Activated CD8-positive, alpha-beta memory T cell treated with anti-CD3 and anti-CD28 coated beads for 48 hours (primary cell): ENCODE results near the gene KCNN2.
"Not testable (repeated sequence)": the region's sequence is repeated elsewhere in the genome, so short reads cannot be mapped to it uniquely, and the experiment has no call there.

Experiments
- DNase-seq, 3 experiments: peaks; one replicate each; pipeline ENCODE4 v3.0.0-alpha.2; 2020; ENCODE audit warnings: low read depth in 2 of 3, low spot score in 2 of 3

The KCNN2 gene

DNA sequence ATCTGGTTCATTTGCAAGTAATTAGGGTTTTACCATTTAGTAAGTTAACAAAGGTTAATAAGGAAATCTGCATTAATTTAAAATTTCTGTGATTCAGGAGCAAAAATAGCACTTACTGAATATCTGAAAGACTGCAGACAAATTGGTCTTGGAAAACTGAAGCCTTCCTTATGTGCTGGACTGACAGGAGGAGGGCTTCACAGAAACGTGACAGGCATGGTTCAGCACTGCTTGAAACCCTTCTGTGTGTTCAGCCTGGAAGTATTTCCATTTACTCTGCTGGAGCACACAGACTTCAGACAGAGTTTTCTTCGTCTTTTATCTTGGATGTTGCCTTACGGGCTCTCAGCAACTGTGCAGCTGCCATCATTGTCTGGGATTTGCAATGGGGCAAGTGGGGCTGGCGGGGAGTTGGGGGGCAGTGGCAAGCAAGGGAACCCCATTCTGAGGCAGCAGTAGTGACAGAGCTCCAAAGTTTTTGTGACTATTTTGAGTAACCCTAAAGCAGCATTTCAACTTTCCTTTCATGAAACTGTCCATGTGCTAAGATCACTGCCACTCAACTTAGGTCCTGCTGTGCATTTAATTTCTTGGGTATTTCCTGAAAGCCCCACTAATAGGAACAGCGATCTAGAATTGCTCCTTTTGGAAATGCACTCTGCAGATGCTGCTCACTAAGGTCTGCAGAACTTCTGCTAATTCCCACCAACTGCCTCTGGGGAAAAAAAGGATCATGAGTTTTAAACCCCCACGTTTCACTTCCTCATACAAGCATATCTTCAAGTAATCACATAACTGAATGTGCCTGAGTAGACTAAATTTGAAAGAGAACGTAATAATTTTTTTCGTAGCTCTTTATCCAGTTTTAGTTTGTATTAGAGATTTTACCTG lies 56.6 kb downstream of the KCNN2 start:
- no peak for DNase-seq

DNA sequence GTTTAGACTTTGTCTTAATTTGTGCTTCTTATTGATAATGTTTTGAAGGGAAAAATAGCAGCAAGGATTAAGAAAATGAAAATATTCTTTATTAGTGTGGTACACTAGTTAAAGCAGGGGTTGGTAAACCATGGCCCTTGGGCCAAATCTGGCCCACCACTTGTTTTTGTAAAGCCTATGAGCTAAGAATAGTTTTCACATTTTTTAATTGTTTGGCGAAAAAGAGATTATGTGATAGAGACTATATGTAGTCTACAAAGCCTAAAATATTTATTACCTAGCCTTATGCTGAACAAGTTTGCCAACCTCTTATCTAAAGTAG lies 57.2 kb downstream of the KCNN2 start:
- no peak for DNase-seq

DNA sequence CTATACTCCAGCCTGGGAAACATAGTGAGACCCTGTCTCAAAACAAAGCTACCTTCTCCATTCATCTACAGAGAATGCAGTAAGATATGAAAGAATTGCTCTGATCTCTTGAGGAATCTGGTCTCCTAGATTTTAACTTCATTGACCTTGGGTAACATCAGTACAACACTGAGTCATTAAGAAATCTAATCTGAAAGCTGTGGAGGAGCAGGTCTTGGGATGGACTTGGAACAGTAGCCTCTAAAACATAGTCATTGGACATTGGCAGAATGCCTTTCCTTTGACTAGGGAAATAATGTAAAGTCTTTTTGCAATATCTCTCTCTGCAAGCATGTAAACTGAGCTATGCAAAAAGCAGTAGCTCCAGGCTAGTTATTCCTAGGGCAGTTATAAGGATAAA lies 58.1 kb downstream of the KCNN2 start:
- no peak for DNase-seq

DNA sequence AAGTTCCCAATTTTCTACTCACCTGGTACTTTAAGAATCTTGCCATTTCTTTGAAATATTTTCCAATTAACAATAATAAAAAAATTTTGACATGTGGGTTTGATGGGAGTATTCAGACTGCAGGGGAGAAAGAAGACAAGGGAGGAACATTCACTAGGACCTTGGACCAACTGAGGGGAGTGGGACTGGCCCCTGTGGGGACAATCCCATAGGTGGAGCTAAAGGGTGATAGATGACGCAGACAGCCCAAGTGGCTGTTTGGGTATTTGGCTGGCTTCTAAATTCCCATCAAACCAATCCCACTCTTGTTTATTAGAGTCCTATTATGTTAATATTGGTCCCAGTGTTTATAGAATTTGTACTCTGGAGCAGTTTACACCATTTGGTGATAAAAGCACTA lies 65.3 kb downstream of the KCNN2 start:
- no peak for DNase-seq

DNA sequence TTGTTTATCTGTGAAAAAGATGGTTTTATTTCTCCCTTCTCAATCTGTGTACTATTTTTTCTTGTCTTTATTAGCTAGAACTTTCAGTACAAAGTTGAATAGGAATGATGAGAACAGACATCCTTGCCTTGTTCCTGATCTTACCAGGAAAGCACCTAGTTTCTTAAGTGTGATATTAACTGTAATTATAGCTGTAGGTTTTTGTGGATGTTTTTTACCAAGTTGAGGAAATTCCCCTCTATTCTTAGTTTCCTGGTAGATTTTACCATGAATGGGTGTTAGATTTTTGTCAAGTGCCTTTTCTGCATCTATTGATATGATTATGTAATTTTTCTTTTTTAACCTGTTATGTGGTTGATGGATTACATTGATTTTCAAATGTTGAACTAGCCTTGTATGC lies 68.7 kb downstream of the KCNN2 start:
- DNase-seq: no peak

DNA sequence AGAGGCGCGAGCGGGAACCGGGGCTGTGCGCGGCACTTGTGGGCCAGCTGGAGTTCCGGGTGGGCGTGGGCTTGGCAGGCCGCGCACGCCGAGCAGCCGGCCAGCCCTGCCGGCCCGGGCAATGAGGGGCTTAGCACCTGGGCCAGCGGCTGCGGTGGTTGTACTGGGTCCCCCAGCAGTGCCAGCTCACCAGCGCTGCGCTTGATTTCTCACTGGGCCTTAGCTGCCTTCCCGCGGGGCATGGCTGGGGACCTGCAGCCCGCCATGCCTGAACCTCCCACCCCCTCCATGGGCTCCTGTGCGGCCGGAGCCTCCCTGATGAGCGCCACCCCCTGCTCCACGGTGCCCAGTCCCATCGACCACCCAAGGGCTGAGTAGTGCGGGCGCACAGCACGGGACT lies 70.8 kb downstream of the KCNN2 start:
- not testable (repeated sequence) for DNase-seq

DNA sequence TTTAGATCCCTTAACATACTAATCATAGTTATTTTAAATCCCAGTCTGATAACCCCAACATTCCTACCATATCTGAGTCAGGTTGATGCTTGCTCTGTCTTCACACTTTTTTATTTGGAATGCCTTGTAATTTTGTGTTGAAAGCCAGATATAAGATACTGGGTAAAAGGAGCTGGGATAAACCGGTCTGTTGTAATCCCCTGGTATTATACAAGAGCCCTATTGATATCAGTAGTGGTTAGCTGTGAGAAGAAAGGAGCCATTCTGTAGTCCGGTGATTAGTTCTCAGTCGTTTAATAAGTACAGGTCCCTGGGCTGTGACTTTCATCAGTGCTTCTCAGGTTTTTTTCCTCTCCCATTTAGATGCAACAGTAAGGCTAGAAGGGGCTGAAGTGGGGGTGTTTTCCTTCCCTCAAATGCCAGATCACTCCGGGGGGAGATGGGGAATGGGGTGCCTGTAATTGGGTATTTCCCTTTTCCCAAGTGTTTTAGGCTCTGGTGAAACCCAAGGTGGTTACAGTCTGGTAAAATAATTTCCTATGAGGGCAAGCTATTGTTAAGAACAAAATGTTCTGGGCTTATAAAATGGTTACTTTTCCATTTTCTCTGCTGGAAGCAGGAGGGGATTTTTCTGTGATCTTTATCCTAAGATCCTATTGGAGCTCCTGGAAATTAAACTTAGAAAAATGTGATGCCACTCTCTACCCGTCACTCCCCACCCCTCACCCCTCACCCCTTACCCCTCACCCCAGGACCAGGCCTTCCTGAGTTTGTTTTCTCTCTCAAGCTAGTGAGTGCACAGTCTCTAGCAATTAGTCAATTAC lies 72.7 kb downstream of the KCNN2 start:
- DNase-seq: no peak

DNA sequence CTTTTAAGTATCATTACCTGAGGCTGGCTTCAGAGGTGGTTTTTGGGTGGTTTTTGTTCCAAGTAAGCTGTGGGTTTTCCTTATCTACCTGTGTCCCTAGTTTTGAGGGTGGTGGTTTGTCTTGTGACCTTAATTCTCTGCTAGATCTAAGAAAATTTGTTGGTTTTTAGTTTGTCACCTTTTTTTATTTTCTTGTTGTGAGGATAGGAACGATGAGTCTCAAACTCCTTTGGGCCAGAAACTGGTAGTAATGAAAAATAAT lies 73.3 kb downstream of the KCNN2 start:
- no peak for DNase-seq

DNA sequence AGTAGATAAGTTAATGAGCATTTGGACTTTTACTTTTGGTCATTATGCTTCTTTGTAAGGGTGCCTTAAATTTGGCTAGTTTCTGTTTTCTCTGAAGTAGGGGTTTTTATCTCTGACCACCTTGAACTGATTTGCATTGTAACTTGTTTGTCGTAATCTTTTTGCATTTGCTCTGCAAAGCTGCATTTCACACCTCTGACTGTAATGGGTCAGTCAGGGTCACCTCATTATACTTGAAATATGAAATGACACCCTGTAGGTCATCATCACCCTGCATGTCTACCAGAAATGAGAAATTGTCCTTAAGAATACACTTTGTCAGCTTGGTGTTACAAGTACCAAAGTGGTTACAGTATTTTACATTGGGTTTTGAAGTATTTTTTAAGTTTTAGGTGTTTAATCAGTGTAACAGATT lies 74.0 kb downstream of the KCNN2 start:
- no peak for DNase-seq

DNA sequence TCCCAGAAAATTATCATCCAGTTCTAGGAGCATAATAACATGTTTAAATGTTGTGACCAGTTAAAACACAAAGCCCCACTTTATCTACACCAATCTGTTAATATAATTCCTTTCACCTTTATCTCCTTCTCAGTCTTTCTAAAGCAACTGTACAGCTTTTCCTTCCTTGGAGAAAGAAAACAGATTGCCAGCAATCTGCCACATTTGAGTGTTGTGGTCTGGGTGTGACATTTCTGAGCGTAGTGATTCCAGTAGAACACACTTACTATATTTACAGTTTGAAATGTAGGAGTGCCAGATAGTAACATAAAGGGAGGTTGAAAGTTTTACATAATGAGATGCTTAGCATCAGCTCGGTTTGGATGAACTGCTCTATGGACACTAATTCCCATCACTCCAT lies 76.1 kb downstream of the KCNN2 start:
- DNase-seq: no peak

DNA sequence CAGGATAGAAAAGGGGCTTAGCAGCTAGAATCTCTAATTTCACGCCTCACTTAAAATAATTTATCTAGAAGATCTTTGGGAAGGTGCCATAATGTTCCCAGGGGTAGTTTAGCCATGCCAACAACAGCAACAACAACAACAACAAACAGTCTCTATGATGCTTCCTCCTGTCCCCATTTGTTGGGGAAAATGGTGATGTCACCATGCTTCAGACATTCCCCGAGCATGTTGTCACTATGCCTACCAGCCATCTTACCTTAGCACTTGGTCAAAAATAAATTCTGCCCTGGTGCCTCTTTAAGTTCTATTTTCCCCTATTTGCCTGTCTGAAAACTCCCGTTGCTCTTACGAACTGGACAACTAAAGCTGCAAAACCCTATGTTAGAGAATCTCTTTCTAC lies 76.6 kb downstream of the KCNN2 start:
- DNase-seq: no peak

DNA sequence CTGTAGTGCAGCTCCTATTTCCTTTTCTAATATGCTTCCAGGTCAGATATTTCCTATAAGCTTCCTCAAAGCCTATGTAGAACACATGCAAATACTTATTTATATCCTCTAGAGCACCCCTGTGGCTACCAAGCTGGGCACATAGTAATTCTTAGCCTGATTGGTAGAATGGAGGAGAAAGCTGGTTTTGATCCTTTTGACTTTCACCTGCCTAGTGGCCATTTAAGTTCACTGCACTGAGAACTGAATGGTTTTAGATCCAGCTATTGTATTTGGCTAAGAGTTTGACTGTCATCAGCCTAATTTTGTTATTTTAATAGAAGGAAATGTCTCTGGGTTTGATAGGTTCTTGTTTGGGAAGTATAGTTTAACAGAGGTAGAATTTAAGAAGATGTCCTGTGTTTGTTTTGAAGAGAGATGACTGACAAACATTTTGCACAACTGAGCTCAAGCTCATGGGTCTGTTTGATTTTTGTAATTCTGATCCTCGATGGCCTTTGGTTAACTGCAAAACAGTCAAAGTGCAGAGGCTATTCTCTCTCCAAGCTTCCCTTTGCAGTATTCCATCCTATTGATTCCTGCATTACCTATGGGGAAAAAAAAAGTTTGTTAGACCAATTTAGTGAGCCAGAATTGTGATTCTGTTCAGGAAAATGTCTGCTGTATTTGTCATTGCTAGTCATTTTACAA lies 85.4 kb downstream of the KCNN2 start:
- no peak for DNase-seq

DNA sequence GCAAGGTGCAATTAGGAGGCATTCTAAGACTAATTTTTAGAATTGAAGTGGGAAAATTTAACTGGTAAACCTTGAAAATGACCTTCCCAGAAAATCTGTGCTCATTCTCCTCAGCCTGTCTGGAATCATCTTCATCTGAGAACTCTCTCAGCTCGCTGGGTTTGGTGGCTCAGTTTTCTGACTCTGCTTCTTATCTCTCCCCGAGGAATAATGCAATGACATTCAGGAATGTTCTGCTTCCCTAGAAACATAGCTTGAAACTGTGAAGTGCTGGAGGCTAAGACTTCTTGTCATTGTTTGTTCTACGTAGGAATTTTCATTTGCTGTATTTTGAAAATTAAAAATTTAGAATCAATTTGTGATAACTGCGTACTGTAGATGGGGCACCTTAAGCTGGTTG lies 86.6 kb downstream of the KCNN2 start:
- no peak for DNase-seq

DNA sequence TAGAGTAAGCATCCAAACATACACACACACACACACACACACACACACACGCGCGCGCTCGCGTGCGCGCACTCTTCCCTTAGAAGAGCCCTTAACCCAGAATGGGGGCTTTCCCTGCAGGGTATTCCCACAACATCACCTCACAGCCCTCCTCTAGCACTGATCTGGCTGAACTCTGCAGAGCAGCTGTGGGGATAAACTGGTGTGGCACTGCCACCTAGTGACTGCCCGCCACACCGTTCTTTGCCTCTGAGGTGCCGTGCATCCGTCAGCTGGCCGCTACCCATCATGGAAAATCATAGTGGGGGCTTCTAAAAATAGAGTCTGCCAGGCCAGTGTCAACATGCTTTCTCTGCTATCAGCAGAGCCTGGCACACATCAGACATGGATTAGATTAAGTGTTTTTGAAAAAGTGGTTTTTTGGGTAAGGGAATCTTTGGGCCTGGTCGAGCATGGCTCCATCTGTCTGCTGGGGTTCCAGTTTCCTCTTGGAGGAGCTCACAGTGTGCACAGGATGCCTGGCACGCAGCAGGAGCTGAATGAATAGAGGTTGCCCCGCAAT lies 88.1 kb downstream of the KCNN2 start:
- peak in 2 of 3 experiments; percentile 4 for DNase-seq

DNA sequence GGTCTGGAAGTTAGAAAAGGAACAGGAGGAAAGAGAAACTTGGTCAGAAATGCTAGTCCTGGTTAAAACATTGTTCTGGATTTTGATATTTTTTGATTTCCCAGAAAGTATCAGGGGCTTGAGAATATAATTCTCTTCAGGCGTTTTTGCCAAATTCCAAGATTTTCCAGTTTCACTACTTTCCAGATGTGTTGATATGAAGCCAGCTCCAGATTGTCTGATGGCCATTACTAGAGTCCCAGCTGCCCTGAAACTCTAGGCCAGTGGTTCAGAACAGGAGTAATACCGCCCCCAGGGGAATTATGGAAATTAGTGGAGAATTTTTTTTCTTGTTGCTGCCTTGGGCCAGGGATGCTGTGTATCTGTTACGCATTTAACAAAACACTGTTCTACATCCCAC lies 88.6 kb downstream of the KCNN2 start:
- no peak for DNase-seq

DNA sequence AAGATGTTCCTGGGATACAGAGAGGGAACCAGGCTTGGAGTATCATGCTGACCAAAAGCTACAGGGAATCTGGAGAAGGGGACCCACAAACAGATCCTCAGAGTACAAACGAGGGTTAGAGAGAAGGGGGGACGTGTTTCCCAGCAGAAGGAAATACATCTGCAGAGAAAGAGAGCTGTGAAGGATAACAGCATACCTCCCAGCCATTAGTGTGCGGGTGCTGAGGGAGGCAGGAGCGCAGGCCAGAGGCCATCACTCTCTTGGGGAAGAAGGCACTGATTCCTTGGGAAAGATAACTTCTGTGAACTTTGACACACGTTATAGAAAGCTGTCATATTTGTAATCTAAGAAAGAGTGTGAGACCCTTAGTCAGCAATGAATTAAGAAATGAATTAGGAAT lies 96.9 kb downstream of the KCNN2 start:
- no peak for DNase-seq

DNA sequence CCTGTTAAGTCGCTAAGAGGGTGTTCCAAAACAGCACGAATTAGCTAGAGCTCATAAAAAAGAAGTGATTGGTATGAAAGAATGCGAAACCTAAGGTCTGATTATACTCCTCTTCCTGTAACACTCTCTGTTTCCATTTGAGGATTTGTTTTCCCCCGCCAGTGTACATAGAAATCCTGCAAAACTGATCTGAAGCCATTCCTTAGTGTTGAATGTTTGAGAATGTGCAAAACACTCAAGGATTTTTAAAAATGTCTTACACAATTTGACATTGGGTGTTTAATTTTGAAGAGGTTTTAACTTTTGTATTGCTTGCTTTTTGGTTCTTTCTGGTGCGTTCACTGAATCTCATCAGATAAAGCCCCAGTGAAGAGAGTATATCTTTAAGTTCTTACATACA lies 105.3 kb downstream of the KCNN2 start:
- no peak for DNase-seq

DNA sequence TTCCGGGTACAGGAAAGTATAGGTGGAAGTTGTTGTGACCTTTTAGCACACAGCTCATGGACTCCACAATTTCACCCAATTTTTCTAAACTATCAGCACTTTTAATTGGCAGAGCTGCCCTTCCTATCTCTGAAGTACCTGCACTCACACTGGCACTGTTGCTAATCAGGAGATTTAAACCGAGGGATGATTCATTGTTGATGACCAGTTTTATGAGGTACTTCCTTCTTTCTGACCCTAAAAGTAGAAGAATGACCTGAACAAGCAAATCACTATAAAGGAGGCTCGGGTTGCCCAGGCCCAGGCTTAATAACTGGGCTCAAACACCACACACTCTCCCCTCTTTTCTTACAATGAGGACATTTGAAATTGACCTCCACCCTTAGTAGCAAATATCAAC lies 105.9 kb downstream of the KCNN2 start:
- no peak for DNase-seq

DNA sequence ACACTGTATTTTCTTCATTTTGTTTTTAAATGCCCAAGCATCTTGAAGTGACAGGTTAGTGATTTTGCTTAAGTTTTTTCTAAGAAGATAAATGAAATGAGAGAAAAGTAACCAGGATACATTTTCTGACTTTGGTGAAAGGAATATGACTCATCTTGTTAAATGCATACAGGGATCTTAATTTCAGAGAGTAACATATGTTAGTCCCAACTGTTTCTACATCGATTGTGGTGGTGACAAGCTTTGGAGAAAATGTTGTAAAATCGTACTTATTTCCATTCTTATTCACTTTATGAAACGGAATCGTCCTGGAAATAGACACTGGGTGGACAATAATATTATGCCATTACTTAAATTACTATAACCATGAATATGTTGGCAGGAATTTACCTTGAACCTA lies 107.5 kb downstream of the KCNN2 start:
- no peak for DNase-seq

DNA sequence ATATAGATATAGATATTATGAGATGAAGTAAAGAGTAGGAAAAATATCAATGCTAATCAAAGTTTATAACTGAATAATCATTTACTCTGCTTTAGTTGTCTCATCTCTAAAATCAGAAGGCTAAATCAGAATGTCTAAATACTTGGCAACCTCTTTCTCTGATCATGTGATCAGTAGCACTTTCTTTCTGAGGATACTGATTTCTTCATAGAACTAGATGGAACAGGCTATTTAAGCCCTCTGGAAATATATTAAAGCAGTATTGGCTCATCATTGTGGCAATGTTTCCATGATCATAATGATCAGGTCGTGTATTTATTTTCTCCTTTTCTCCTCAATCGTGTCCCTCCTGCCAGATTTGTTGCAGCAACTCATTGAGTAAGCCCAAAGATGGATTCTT lies 109.7 kb downstream of the KCNN2 start:
- DNase-seq: no peak

DNA sequence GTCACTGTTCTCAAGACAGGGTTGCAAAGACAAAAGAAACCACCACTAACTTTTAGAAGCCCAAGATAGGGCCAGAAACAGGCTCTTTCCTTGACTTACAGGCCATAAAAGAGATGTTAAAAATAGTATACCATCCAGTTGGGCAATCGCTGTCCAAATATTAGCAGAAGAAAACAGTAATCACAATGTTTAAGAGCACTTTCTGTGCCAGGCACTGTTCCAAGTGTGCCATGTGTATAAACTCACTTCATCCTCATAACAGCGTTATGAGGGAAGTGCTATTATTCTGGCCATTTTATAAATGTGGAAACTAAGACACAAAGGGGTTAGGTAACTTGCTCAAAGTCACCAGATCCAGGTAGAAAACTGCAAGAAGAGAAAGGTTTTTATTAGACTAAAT lies 111.7 kb downstream of the KCNN2 start:
- no peak for DNase-seq

DNA sequence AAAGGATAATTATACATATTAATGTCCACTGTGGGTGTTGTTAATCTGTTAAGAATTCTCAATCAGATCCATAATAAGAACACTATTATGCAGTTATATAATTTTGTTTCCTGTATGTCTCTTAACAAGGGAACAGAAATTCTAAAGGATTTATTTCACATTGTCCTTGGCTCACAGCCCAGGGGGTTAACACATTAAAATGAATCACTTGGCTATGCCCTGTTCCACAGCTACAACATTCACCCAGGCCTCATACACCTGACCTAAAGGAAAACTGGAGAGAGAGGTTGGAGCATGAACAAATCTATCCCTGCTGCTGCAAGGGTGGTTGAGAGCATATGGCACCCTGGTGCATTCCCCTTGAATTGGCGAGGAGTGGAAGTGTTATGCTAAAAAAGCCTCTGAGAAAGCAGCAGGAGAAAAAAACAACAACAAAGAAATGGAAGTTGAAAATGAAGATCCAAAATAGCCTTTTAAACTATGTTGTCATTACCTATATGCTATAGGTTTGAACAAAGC lies 116.0 kb downstream of the KCNN2 start:
- DNase-seq: no peak
